GM19351 (cell line): ENCODE data around the gene NUP107.

Experiments
- ATAC-seq: cut with Tn5 transposase; IDR thresholded peaks from one replicate; pipeline ENCODE4 v1.9.1; 2021; ENCODE audit warnings: mild to moderate bottlenecking, moderate library complexity; ENCODE audit not compliant: unreplicated experiment

Gene NUP107

GRCh38 chr12:68794653-68795251 lies 108.0 kb downstream of the NUP107 start:
- ATAC-seq, result no peak
